ENCODE measurements around the gene TNFSF4. TPM values are rescaled to one million over a fixed set of nuclear protein-coding genes. Genes with fewer than 3 reads are reported as not detected.

The TNFSF4 gene
- total and polyA plus RNA-seq, 2 of the 4 experiments (the other 2 are of a cell fraction) = 13.4 to 19.7 TPM

DNA sequence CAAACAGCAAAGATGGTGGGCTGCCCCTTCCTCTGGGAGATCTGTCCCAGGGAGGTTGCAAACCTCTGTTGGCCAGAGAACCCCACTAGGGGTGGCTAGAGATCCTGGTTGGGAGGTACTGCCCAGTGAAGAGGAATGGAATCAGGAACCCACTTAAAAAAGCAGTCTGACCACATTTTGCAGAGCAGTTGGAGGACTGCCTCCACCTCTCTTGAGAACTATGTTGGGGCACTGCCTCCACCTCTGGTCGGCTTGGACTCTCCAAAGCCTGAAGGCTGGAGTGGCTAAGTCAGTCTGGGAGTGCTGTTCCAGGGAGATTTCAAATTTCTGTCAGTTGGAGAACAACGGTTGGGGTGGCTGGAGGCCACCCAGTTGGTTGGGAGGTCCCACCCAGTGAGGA, 58.6 kb downstream of the TNFSF4 start:
- intact Hi-C loops (cut with micrococcal nuclease) = no loop called here
- BruUV-seq (replicated peaks) = no TSS peak
- POLR2A ChIA-PET (ENCODE audit: unreplicated experiment) = no interaction called here

More for the DNA sequence above, 58.6 kb downstream of the TNFSF4 start:
- Histone ChIP-seq H3K4ac (ENCODE audit: low read depth, low read length) (no peak overlapping the region), H4K8ac (ENCODE audit: low read depth in 2 of 2, low read length in 2 of 2) (no peak overlapping the region), H3K4me1 (ENCODE audit: control insufficient read depth, insufficient read depth, low read length) (no peaks in the 10 kb centered on the region), H2BK15ac (ENCODE audit: low read depth, low read length) (no peak overlapping the region), H2AK9ac (replicated peaks; ENCODE audit: low read depth, low read length, poor library complexity) (no peak overlapping the region), H2BK5ac (ENCODE audit: low read depth, low read length, poor library complexity, severe bottlenecking) (no peak overlapping the region), H3K27me3 (ENCODE audit: control insufficient read depth, insufficient read depth, low read length) (no peaks in the 10 kb centered on the region), H3K27ac (ENCODE audit: insufficient read depth, low read length) (no peak overlapping the region), H3K4me3 (ENCODE audit: insufficient read depth, low read depth, low read length) (no peak overlapping the region), H3K79me1 (ENCODE audit: low read depth in 1 of 2, low read length in 2 of 2) (no peaks in the 10 kb centered on the region), H3K14ac (replicated peaks; ENCODE audit: low read depth, low read length) (no peak overlapping the region), H2BK120ac (ENCODE audit: low read depth, low read length) (no peak overlapping the region), H3K4me2 (ENCODE audit: low read depth, low read length) (no peak overlapping the region), H3K9me3 (ENCODE audit: control insufficient read depth, insufficient read depth, low read length) (no peaks in the 10 kb centered on the region; the same call in 1 of the 2 replicates), H3K23ac (ENCODE audit: low read depth, low read length) (no peak overlapping the region), H3K9me1 (ENCODE audit: insufficient read depth, low read length) (no peaks in the 10 kb centered on the region), H3K56ac (ENCODE audit: extremely low read depth, insufficient read depth, low read length) (no peak overlapping the region), H4K91ac (ENCODE audit: insufficient read depth, low read depth, low read length) (no peak overlapping the region), H4K5ac (ENCODE audit: low read depth, low read length) (no peak overlapping the region), H2BK20ac (ENCODE audit: low read depth, low read length) (no peak overlapping the region), H3K18ac (ENCODE audit: low read depth, low read length) (no peak overlapping the region), H2AFZ (replicated peaks; ENCODE audit: low read length, poor library complexity) (no peak overlapping the region), H4K20me1 (ENCODE audit: insufficient read depth, low read length) (no peaks in the 10 kb centered on the region), H3K36me3 (ENCODE audit: control insufficient read depth, insufficient read depth, low read length) (no peaks in the 10 kb centered on the region), H2AK5ac (ENCODE audit: low read depth, low read length) (no peak overlapping the region), H3K9ac (ENCODE audit: low read depth, low read length) (no peak overlapping the region)
- dilution Hi-C loops (cut with HindIII; ENCODE audit: low sequenced_read_pairs, unreplicated experiment) (no loop called here), in situ Hi-C loops (cut with MboI; ENCODE audit: low sequenced_read_pairs) (no loop called here)
- TF ChIP-seq RAD21 (IDR thresholded peaks at IDR 0.05; ENCODE audit: low read length) = no peak
- TF ChIP-seq CHD1 (IDR thresholded peaks at IDR 0.05; ENCODE audit: low read depth, low read length) = no peak
- TF ChIP-seq, protein P1, sequence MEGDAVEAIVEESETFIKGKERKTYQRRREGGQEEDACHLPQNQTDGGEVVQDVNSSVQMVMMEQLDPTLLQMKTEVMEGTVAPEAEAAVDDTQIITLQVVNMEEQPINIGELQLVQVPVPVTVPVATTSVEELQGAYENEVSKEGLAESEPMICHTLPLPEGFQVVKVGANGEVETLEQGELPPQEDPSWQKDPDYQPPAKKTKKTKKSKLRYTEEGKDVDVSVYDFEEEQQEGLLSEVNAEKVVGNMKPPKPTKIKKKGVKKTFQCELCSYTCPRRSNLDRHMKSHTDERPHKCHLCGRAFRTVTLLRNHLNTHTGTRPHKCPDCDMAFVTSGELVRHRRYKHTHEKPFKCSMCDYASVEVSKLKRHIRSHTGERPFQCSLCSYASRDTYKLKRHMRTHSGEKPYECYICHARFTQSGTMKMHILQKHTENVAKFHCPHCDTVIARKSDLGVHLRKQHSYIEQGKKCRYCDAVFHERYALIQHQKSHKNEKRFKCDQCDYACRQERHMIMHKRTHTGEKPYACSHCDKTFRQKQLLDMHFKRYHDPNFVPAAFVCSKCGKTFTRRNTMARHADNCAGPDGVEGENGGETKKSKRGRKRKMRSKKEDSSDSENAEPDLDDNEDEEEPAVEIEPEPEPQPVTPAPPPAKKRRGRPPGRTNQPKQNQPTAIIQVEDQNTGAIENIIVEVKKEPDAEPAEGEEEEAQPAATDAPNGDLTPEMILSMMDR (conservative IDR thresholded peaks at IDR 0.05; ENCODE audit: low read depth, low read length) = no peak
- TF ChIP-seq MXI1 (IDR thresholded peaks at IDR 0.05; ENCODE audit: borderline replicate concordance, low read depth, low read length) = no peak
- TF ChIP-seq NFE2L2 (IDR thresholded peaks at IDR 0.05; ENCODE audit: low read depth, low read length) = no peak
- no peak for TF ChIP-seq BHLHE40 (IDR thresholded peaks at IDR 0.05; ENCODE audit: low read depth, low read length)
- TF ChIP-seq, protein P2, sequence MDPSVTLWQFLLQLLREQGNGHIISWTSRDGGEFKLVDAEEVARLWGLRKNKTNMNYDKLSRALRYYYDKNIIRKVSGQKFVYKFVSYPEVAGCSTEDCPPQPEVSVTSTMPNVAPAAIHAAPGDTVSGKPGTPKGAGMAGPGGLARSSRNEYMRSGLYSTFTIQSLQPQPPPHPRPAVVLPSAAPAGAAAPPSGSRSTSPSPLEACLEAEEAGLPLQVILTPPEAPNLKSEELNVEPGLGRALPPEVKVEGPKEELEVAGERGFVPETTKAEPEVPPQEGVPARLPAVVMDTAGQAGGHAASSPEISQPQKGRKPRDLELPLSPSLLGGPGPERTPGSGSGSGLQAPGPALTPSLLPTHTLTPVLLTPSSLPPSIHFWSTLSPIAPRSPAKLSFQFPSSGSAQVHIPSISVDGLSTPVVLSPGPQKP (IDR thresholded peaks at IDR 0.05; ENCODE audit: borderline replicate concordance, low read depth, low read length) = no peak
- TF ChIP-seq FOS (IDR thresholded peaks at IDR 0.05; ENCODE audit: low read depth, low read length) = no peak
- no peak for TF ChIP-seq POLR2A (IDR thresholded peaks at IDR 0.05; ENCODE audit: low read depth, low read length)
- no peak for TF ChIP-seq CEBPB (IDR thresholded peaks at IDR 0.05; ENCODE audit: low read depth, low read length)
- TF ChIP-seq RCOR1 (IDR thresholded peaks at IDR 0.05; ENCODE audit: insufficient replicate concordance, low read length) = no peak
- ATAC-seq (ENCODE audit: low read depth) (no peak), DNase-seq (no peak)
- CTCF ChIA-PET = no interaction called here
- WGBS, 2 experiments (ENCODE audit: extremely low coverage in 2 of 2, insufficient read length in 1 of 2) = no CpG with 5 or more reads among the region's 2 CpGs
